OCI-LY7 (cell line): Measurements from ENCODE around the gene REV3L. TPM values are rescaled to one million over a fixed set of nuclear protein-coding genes. Genes with fewer than 3 reads are reported as not detected.

ENCODE experiments used
- BruUV-seq: library from RNA; stranded (reverse); fragments of 400-500 nt; replicated peaks from 2 replicates; lab custom pipeline; 2021; lab: Mats Ljungman, UMichigan
- CTCF ChIA-PET: fragments of 300-600 bp; sonication (Branson Sonifier 250); formaldehyde crosslinking; loops from one replicate; lab custom pipeline; 2022; ENCODE audit warnings: antibody characterized with exemption; ENCODE audit not compliant: unreplicated experiment; lab: Charles Lee
- POLR2A ChIA-PET: fragments of 300-600 bp; sonication (Branson Sonifier 250); formaldehyde crosslinking; loops from one replicate; lab custom pipeline; 2022; ENCODE audit warnings: antibody characterized with exemption; lab: Charles Lee
- DNase-seq: peaks from one replicate; pipeline ENCODE4 v3.0.0-alpha.2; 2015; ENCODE audit warnings: low spot score
- H2AFZ ChIP-seq: fragments of 200-600 bp; sonication (generic), shearing (Covaris generic); 2 replicates; pipeline ENCODE4 v1.6.1; 2014; ENCODE audit warnings: mild to moderate bottlenecking, antibody characterized with exemption, low read length, moderate library complexity
- H3K27ac ChIP-seq: fragments of 200-600 bp; sonication (generic); 2 replicates; pipeline ENCODE4 v1.5.1; 2014; ENCODE audit warnings: mixed run types, low read depth, mild to moderate bottlenecking, moderate library complexity, low read length, inconsistent platforms; ENCODE audit not compliant: poor library complexity, severe bottlenecking
- H3K36me3 ChIP-seq: fragments of 200-600 bp; sonication (generic); 2 replicates; pipeline ENCODE4 v1.6.1; 2014; ENCODE audit warnings: mild to moderate bottlenecking, antibody characterized with exemption, low read length, moderate library complexity, mixed read lengths; ENCODE audit not compliant: insufficient read depth
- H3K4me1 ChIP-seq: fragments of 200-600 bp; sonication (generic); 2 replicates; pipeline ENCODE4 v1.5.1; 2014; ENCODE audit warnings: mild to moderate bottlenecking, low read length; ENCODE audit not compliant: insufficient read depth, poor library complexity, severe bottlenecking
- H3K4me2 ChIP-seq: fragments of 200-600 bp; sonication (generic); 2 replicates; pipeline ENCODE4 v1.6.1; 2014; ENCODE audit warnings: mild to moderate bottlenecking, low read length
- H3K4me3 ChIP-seq: fragments of 200-600 bp; sonication (generic); 2 replicates; pipeline ENCODE4 v1.5.1; 2014; ENCODE audit warnings: mild to moderate bottlenecking, low read depth, low read length; ENCODE audit not compliant: poor library complexity, severe bottlenecking
- H3K79me2 ChIP-seq: fragments of 200-600 bp; sonication (generic); 2 replicates; pipeline ENCODE4 v1.6.1; 2016; ENCODE audit warnings: low read depth, mild to moderate bottlenecking, low read length, moderate library complexity, mixed read lengths; ENCODE audit not compliant: insufficient read depth
- H3K9me2 ChIP-seq: fragments of 200-600 bp; sonication (generic); 2 replicates; pipeline ENCODE4 v1.6.1; 2016; ENCODE audit warnings: mild to moderate bottlenecking, low read length, mixed read lengths; ENCODE audit not compliant: insufficient read depth
- H3K9me3 ChIP-seq: fragments of 200-600 bp; sonication (generic); 2 replicates; pipeline ENCODE4 v1.6.1; 2014; ENCODE audit warnings: mild to moderate bottlenecking, mixed run types, low read length, mixed read lengths
- H4K20me1 ChIP-seq: fragments of 200-600 bp; sonication (generic); 2 replicates; pipeline ENCODE4 v1.6.1; 2014; ENCODE audit warnings: mild to moderate bottlenecking, antibody characterized with exemption, low read length, moderate library complexity, mixed read lengths; ENCODE audit not compliant: insufficient read depth
- CTCF ChIP-seq: fragments of 200-600 bp; sonication (generic); conservative IDR thresholded peaks from 2 replicates; pipeline ENCODE4 v1.5.1; 2014; ENCODE audit warnings: mild to moderate bottlenecking, antibody characterized with exemption, low read length, moderate library complexity, mixed read lengths
- EZH2phosphoT487 ChIP-seq: fragments of 200-600 bp; sonication (generic); IDR thresholded peaks from 2 replicates; pipeline ENCODE4 v1.6.1; 2018; ENCODE audit warnings: low read depth, borderline replicate concordance, mild to moderate bottlenecking, mixed run types, antibody characterized with exemption, low read length, moderate library complexity, mixed read lengths
- intact Hi-C: fragments of 100-400 bp; cut with micrococcal nuclease; formaldehyde crosslinking; loops from one replicate; pipeline ENCODE4 v1.10.0; 2022; ENCODE audit not compliant: unreplicated experiment
- total RNA-seq, 2 experiments: library from RNA; depleted of rRNA in 1 of 2; stranded (reverse); fragments of >200 nt in 1 of 2; shearing (Covaris generic) in 1 of 2; gene quantifications; 2 replicates each; pipeline ENCODE4 v1.2.3, GENCODE V29; 2014 to 2022

The REV3L gene
- total RNA-seq, 2 experiments from 2014 or later = 24.8 to 33.4 TPM

GRCh38 chr6:111338843-111339242 is 144.2 kb downstream of the REV3L start:
- no peak overlapping the region for H2AFZ ChIP-seq
- ChIA-PET CTCF (no interaction called here), POLR2A (no interaction called here)
- no peak for TF ChIP-seq EZH2phosphoT487
- no peak for TF ChIP-seq CTCF
- no peaks in the 10 kb centered on the region for H3K4me1 ChIP-seq
- H3K27ac ChIP-seq = no peak overlapping the region
- no peak for DNase-seq
- no peaks in the 10 kb centered on the region for H4K20me1 ChIP-seq
- no peaks in the 10 kb centered on the region for H3K9me3 ChIP-seq
- no TSS peak for BruUV-seq
- no peaks in the 10 kb centered on the region for H3K79me2 ChIP-seq
- peaks cover 53% of the 10 kb centered on the region for H3K36me3 ChIP-seq
- intact Hi-C loops = no loop called here
- H3K9me2 ChIP-seq = no peaks in the 10 kb centered on the region
- H3K4me3 ChIP-seq = no peak overlapping the region
- H3K4me2 ChIP-seq = no peak overlapping the region

- Histone ChIP-seq H3K4me2 (no peak overlapping the region), H3K4me1 (no peaks in the 10 kb centered on the region), H2AFZ (no peak overlapping the region), H3K9me2 (no peaks in the 10 kb centered on the region), H3K36me3 (peaks cover 50% of the 10 kb centered on the region), H4K20me1 (no peaks in the 10 kb centered on the region), H3K4me3 (no peak overlapping the region), H3K79me2 (no peaks in the 10 kb centered on the region), H3K27ac (no peak overlapping the region), H3K9me3 (no peaks in the 10 kb centered on the region)
- intact Hi-C loops = no loop called here
- CTCF ChIA-PET = no interaction called here
- no TSS peak for BruUV-seq
- POLR2A ChIA-PET = no interaction called here
- TF ChIP-seq CTCF (no peak), EZH2phosphoT487 (no peak)
- DNase-seq = no peak
Measured at GRCh38 chr6:111337829-111338236, 145.2 kb downstream of the REV3L start.

GRCh38 chr6:111329882-111330633 is 153.0 kb downstream of the REV3L start:
- no peak overlapping the region for H3K4me3 ChIP-seq
- no peaks in the 10 kb centered on the region for H4K20me1 ChIP-seq
- intact Hi-C loops = no loop called here
- H3K9me2 ChIP-seq = no peaks in the 10 kb centered on the region
- no peak for TF ChIP-seq EZH2phosphoT487
- TF ChIP-seq CTCF = no peak
- no peaks in the 10 kb centered on the region for H3K9me3 ChIP-seq
- H3K27ac ChIP-seq = no peak overlapping the region
- H3K36me3 ChIP-seq = peaks cover 85% of the 10 kb centered on the region
- no peak overlapping the region for H3K4me2 ChIP-seq
- POLR2A ChIA-PET = interaction anchor here (1.1 to 1.2 kb wide), 2 partner anchors 15 kb away, joined by 3 to 4 read pairs; no protein-coding TSS in a partner anchor
- BruUV-seq = no TSS peak
- DNase-seq = no peak
- CTCF ChIA-PET = no interaction called here
- no peaks in the 10 kb centered on the region for H3K79me2 ChIP-seq
- no peaks in the 10 kb centered on the region for H3K4me1 ChIP-seq
- H2AFZ ChIP-seq = no peak overlapping the region
